HepG2 (cell line): ENCODE measurements around the gene MT1A. TPM values are rescaled to one million over a fixed set of nuclear protein-coding genes. Genes with fewer than 3 reads are reported as not detected.

Experiments used
- AKNA ChIP-seq: sonication (generic); formaldehyde crosslinking; IDR thresholded peaks from 2 replicates; pipeline ENCODE4 v1.4.0; 2020; ENCODE audit warnings: missing genetic modification reagents, borderline replicate concordance
- ATF7 ChIP-seq, 2 experiments: fragments of 450-650 bp in 1 of 2; sonication (generic) in 1 of 2; formaldehyde crosslinking in 1 of 2; IDR thresholded peaks; 2 replicates each; pipeline versions ENCODE4 v1.4.0 to v1.6.1; 2016 to 2020; ENCODE audit warnings: antibody characterized with exemption in 1 of 2, mild to moderate bottlenecking in 1 of 2, missing genetic modification reagents in 1 of 2
- HNRNPH1 ChIP-seq: fragments of 200-400 bp; formaldehyde crosslinking; optimal IDR thresholded peaks from 2 replicates; pipeline ENCODE3; 2017; ENCODE audit warnings: mild to moderate bottlenecking, low read depth, low read length
- KLF12 ChIP-seq: sonication (generic); formaldehyde crosslinking; IDR thresholded peaks from 2 replicates; pipeline ENCODE4 v1.4.0; 2020; ENCODE audit warnings: missing genetic modification reagents, borderline replicate concordance
- MED8 ChIP-seq: sonication (generic); formaldehyde crosslinking; IDR thresholded peaks from 2 replicates; pipeline ENCODE4 v1.8.1; 2023; ENCODE audit warnings: mild to moderate bottlenecking, missing genetic modification reagents; ENCODE audit not compliant: insufficient replicate concordance
- NBN ChIP-seq: fragments of 450-650 bp; conservative IDR thresholded peaks from 2 replicates; pipeline ENCODE4 v1.6.1; 2017
- NCOA5 ChIP-seq: sonication (generic); formaldehyde crosslinking; IDR thresholded peaks from 2 replicates; pipeline ENCODE4 v1.4.0; 2020; ENCODE audit warnings: missing genetic modification reagents
- NFYC ChIP-seq: IDR thresholded peaks from 2 replicates; pipeline ENCODE4 v1.6.1; 2016; ENCODE audit warnings: missing genetic modification reagents, missing compliant biosample characterization
- NR1H2 ChIP-seq: sonication (generic); formaldehyde crosslinking; IDR thresholded peaks from 2 replicates; pipeline ENCODE4 v1.8.1; 2022; ENCODE audit warnings: low read depth, missing genetic modification reagents, borderline replicate concordance
- PHF20 ChIP-seq: sonication (generic); formaldehyde crosslinking; IDR thresholded peaks from 2 replicates; pipeline ENCODE4 v1.5.0; 2020; ENCODE audit warnings: mild to moderate bottlenecking, missing genetic modification reagents
- POLR2G ChIP-seq: fragments of 200-400 bp; formaldehyde crosslinking; IDR thresholded peaks from 2 replicates; pipeline ENCODE4 v1.6.1; 2018; ENCODE audit warnings: mild to moderate bottlenecking, low read depth, low read length, moderate library complexity
- RCOR2 ChIP-seq: IDR thresholded peaks from 2 replicates; pipeline ENCODE4 v1.6.1; 2016; ENCODE audit warnings: missing biosample characterization, missing genetic modification reagents
- SKI ChIP-seq: fragments of 450-650 bp; IDR thresholded peaks from one replicate; pipeline ENCODE4 v1.6.1; 2018; ENCODE audit warnings: mild to moderate bottlenecking; ENCODE audit not compliant: partially characterized antibody
- SP1 ChIP-seq, 2 experiments: fragments of 450-650 bp in 1 of 2; sonication (generic) in 1 of 2; formaldehyde crosslinking in 1 of 2; IDR thresholded peaks; 2 replicates each; pipeline versions ENCODE4 v1.4.0 to v1.6.1; 2016 to 2020; ENCODE audit warnings: missing genetic modification reagents in 1 of 2
- SRF ChIP-seq: IDR thresholded peaks from 2 replicates; pipeline ENCODE4 v1.6.1; 2011; ENCODE audit warnings: mild to moderate bottlenecking, low read depth, low read length, moderate library complexity
- SRY ChIP-seq: sonication (generic); formaldehyde crosslinking; IDR thresholded peaks from 2 replicates; pipeline ENCODE4 v1.8.0; 2022; ENCODE audit warnings: mild to moderate bottlenecking, missing genetic modification reagents
- TEAD3 ChIP-seq: optimal IDR thresholded peaks from 2 replicates; pipeline ENCODE3; 2016; ENCODE audit warnings: borderline replicate concordance
- TOPORS ChIP-seq: sonication (generic); formaldehyde crosslinking; IDR thresholded peaks from 2 replicates; pipeline ENCODE4 v1.8.0; 2023; ENCODE audit warnings: mild to moderate bottlenecking, missing genetic modification reagents
- WIZ ChIP-seq: sonication (generic); formaldehyde crosslinking; IDR thresholded peaks from 2 replicates; pipeline ENCODE4 v1.5.1; 2020; ENCODE audit warnings: mild to moderate bottlenecking, missing genetic modification reagents
- ZBTB1 ChIP-seq: sonication (generic); formaldehyde crosslinking; IDR thresholded peaks from 2 replicates; pipeline ENCODE4 v1.4.0; 2020; ENCODE audit warnings: missing genetic modification reagents, borderline replicate concordance
- ZBTB21 ChIP-seq: sonication (generic); formaldehyde crosslinking; IDR thresholded peaks from 2 replicates; pipeline ENCODE4 v1.4.0; 2020; ENCODE audit warnings: missing genetic modification reagents
- ZFX ChIP-seq: sonication (generic); formaldehyde crosslinking; IDR thresholded peaks from 2 replicates; pipeline ENCODE4 v1.4.0; 2020; ENCODE audit warnings: mild to moderate bottlenecking, low read depth, missing genetic modification reagents, moderate library complexity
- ZNF256 ChIP-seq: sonication (generic); formaldehyde crosslinking; conservative IDR thresholded peaks from 2 replicates; pipeline ENCODE4 v1.4.0; 2020; ENCODE audit warnings: missing genetic modification reagents
- ZNF512 ChIP-seq: sonication (generic); formaldehyde crosslinking; IDR thresholded peaks from 2 replicates; pipeline ENCODE4 v1.4.0; 2020; ENCODE audit warnings: mild to moderate bottlenecking, missing genetic modification reagents
- ZNF562 ChIP-seq: sonication (generic); formaldehyde crosslinking; IDR thresholded peaks from 2 replicates; pipeline ENCODE4 v1.8.0; 2022; ENCODE audit warnings: missing genetic modification reagents, borderline replicate concordance
- ZNF776 ChIP-seq: sonication (generic); formaldehyde crosslinking; IDR thresholded peaks from 2 replicates; pipeline ENCODE4 v1.4.0; 2020; ENCODE audit warnings: mild to moderate bottlenecking, missing genetic modification reagents
- ZNF792 ChIP-seq: IDR thresholded peaks from 2 replicates; pipeline ENCODE4 v1.6.1; 2016
- polyA plus RNA-seq, 8 experiments: library from polyadenylated mRNA; depleted of rRNA in 3 of 8; stranded (reverse) in 7 of 8; unstranded in 1 of 8; fragments of >200 nt; fragmentation: Illumina TruSeq in 4 of 8; extraction: Trizol in 4 of 8; gene quantifications; 2 replicates each; pipeline versions ENCODE4 v1.2.1 to v1.2.3, GENCODE V29; 2011 to 2016; ENCODE audit warnings: low read depth in 4 of 8, missing spikeins in 1 of 8, mixed read lengths in 1 of 8; ENCODE audit not compliant: insufficient read depth in 1 of 8
- total RNA-seq, 5 experiments: library from RNA; depleted of rRNA; stranded (reverse); fragments of >200 nt; fragmentation: Illumina TruSeq; extraction: Trizol; gene quantifications; 2 replicates each; pipeline ENCODE4 v1.2.3, GENCODE V29; 2016; ENCODE audit warnings: low read depth in 1 of 5

The MT1A gene
- total and polyA plus RNA-seq, 2 of the 13 experiments (the other 11 are each of a cell fraction or from before 2014, with no cell fraction given): 8.3 to 10.4 TPM

- TF ChIP-seq RCOR2 (CRISPR knock-in tag): no peak; the same call in 1 of the 2 replicates
- 0 out of 2 replicates have a peak, but pooled peaks have one; percentile 63 for TF ChIP-seq TOPORS
- no peak for TF ChIP-seq WIZ (CRISPR knock-in tag)
- TF ChIP-seq NBN: no peak
- TF ChIP-seq ZNF562 (CRISPR knock-in tag): no peak
- peak; percentile 73 for TF ChIP-seq PHF20 (CRISPR knock-in tag)
- no peak; the same call in 1 of the 2 replicates for TF ChIP-seq ZBTB1 (CRISPR knock-in tag)
- TF ChIP-seq MED8 (CRISPR knock-in tag): peak; percentile 55
- TF ChIP-seq ZNF256 (CRISPR knock-in tag): no peak; the same call in 1 of the 2 replicates
- TF ChIP-seq ATF7 (IDR thresholded peaks at IDR 0.05): no peak
- peak; percentile 2; the same call in 1 of the 2 replicates for TF ChIP-seq ATF7 (CRISPR knock-in tag; IDR thresholded peaks at IDR 0.05)
- no peak for TF ChIP-seq SP1 (IDR thresholded peaks at IDR 0.05)
- peak; percentile 41; the same call in 1 of the 2 replicates for TF ChIP-seq SP1 (CRISPR knock-in tag; IDR thresholded peaks at IDR 0.05)
- no peak for TF ChIP-seq AKNA (CRISPR knock-in tag)
- peak; percentile 81 for TF ChIP-seq TEAD3 (CRISPR knock-in tag)
- TF ChIP-seq SKI: peak; percentile 28
- TF ChIP-seq HNRNPH1: no peak
- TF ChIP-seq ZFX (CRISPR knock-in tag): peak; percentile 97
- peak; percentile 93; the same call in 1 of the 2 replicates for TF ChIP-seq SRY
- TF ChIP-seq NCOA5: no peak
- TF ChIP-seq ZNF792: peak; percentile 94
- TF ChIP-seq SRF: no peak
- no peak; the same call in 1 of the 2 replicates for TF ChIP-seq NR1H2 (CRISPR knock-in tag)
- TF ChIP-seq POLR2G: peak; percentile 85
- no peak for TF ChIP-seq ZNF512
- TF ChIP-seq ZNF776 (CRISPR knock-in tag): no peak
- TF ChIP-seq ZBTB21 (CRISPR knock-in tag): peak; percentile 62; the same call in 1 of the 2 replicates
- no peak for TF ChIP-seq KLF12 (CRISPR knock-in tag)
- no peak for TF ChIP-seq NFYC (CRISPR knock-in tag)
Measured at GRCh38 chr16:56607109-56607618, 31.3 kb upstream of the MT1A start (continued).
